Small intestine (tissue), 7 donors: Measurements from ENCODE around the gene OXT. TPM values are rescaled to one million over a fixed set of nuclear protein-coding genes. Genes with fewer than 3 reads are reported as not detected.

Experiments
- DNase-seq, 2 donors: peaks; one replicate each; pipeline versions ENCODE4 v3.0.0 to v3.0.0-alpha.2; 2013
- FAIRE-seq: peaks from 2 replicates; lab custom pipeline; 2012; peaks lifted over from hg19 to GRCh38; lab: Jason Lieb, UNC
- H3K27ac ChIP-seq, 3 donors: one replicate each; pipeline ENCODE4 v1.5.1; 2013; ENCODE audit warnings: low read length in 2 of 3, mild to moderate bottlenecking in 2 of 3, control low read depth in 1 of 3, inconsistent platforms in 1 of 3, low read depth in 1 of 3, moderate library complexity in 1 of 3
- H3K27me3 ChIP-seq, 3 donors: one replicate each; pipeline ENCODE4 v1.6.1; 2013; ENCODE audit warnings: low read length in 3 of 3, inconsistent platforms in 1 of 3; ENCODE audit not compliant: control insufficient read depth in 3 of 3, insufficient read depth in 3 of 3
- H3K36me3 ChIP-seq, 3 donors: one replicate each; pipeline ENCODE4 v1.6.1; 2013; ENCODE audit warnings: low read length in 3 of 3, inconsistent platforms in 1 of 3, low read depth in 1 of 3, mild to moderate bottlenecking in 1 of 3, moderate library complexity in 1 of 3; ENCODE audit not compliant: control insufficient read depth in 3 of 3, insufficient read depth in 2 of 3
- H3K4me1 ChIP-seq, 3 donors: one replicate each; pipeline ENCODE4 v1.6.1; 2013; ENCODE audit warnings: low read length in 2 of 3, inconsistent platforms in 1 of 3, low read depth in 1 of 3, mild to moderate bottlenecking in 1 of 3, moderate library complexity in 1 of 3; ENCODE audit not compliant: control insufficient read depth in 3 of 3, insufficient read depth in 2 of 3
- H3K4me3 ChIP-seq, 3 donors: one replicate each; pipeline ENCODE4 v1.5.1; 2013; ENCODE audit warnings: low read length in 3 of 3, control low read depth in 1 of 3, inconsistent platforms in 1 of 3, low read depth in 1 of 3, mild to moderate bottlenecking in 1 of 3, moderate library complexity in 1 of 3
- H3K9me3 ChIP-seq, 2 donors: one replicate each; pipeline ENCODE4 v1.6.1; 2013; ENCODE audit warnings: low read depth in 1 of 2, low read length in 1 of 2; ENCODE audit not compliant: control insufficient read depth in 2 of 2, insufficient read depth in 1 of 2
- WGBS, 3 donors: extraction: QIAGEN DNeasy Blood & Tissue Kit; methylation state at CpG; one replicate each; pipeline ENCODE4 v1.1.7; 2013; 5-methylcytosine and 5-hydroxymethylcytosine counted together
- polyA plus RNA-seq, 4 donors: library from polyadenylated mRNA; stranded (reverse) in 3 of 4; unstranded in 1 of 4; fragments of 200-250 nt in 3 of 4; fragments of 120-200 nt in 1 of 4; gene quantifications; one replicate each; pipeline versions ENCODE4 v1.2.1 to v1.2.3, GENCODE V29; 2013
- donor health status: healthy with polysubstance abuse.
- donor health status: control.
- donor health status: control.
- donor health status: Bipolar disorder and iron deficiency.
- donor health status: healthy.

Gene OXT
- polyA plus RNA-seq, 4 donors, result 2.7 to 45.8 (median 20.9) TPM

- Histone ChIP-seq H3K9me3 (peaks cover 0 to 1% of the 10 kb centered on the region in 2 donors), H3K27ac (no peak overlapping the region), H3K4me1 (peaks cover 0 to 8% (median 0%) of the 10 kb centered on the region in 3 donors), H3K27me3 (peaks cover 3 to 32% (median 4%) of the 10 kb centered on the region in 3 donors), H3K36me3 (no peaks in the 10 kb centered on the region), H3K4me3 (no peak overlapping the region)
- no peak for DNase-seq
- WGBS, 3 donors, result 76 to 91% (median 79%) methylated on average over 4 of the region's 4 CpGs
- FAIRE-seq, result no peak
These were observed 6.3 kb downstream of the OXT start for GRCh38 chr20:3077618-3078134.

DNA sequence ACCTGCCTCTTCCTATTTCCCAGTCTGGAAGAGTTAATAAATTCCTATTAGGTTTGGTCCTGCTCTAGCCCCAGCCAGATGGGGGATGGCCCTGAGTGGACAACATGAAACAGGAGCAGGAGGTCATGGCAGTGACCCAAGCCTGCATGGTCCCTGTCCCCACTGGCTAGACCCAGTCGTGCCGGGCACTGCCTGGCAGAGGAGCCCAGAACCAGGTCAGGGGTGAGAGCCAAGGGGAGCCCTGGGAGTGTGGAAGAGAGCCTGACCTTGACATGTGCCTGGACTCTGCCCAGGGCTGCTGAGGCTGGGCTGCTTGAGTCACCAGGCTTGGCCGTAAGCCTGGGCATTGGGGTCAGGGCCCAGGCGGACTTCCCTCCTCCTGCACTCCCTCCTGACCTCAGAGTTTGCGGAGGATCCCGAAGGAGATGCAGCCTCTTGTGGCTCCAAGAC lies 9.5 kb downstream of the OXT start:
- H3K27me3 ChIP-seq, result peaks cover 6 to 41% (median 13%) of the 10 kb centered on the region in 3 donors
- no peak for FAIRE-seq
- no peak overlapping the region for H3K27ac ChIP-seq
- DNase-seq, result peak in 1 of 2 donors; percentile 29
- no peak overlapping the region for H3K4me3 ChIP-seq
- H3K9me3 ChIP-seq, result no peaks in the 10 kb centered on the region
- 59 to 78% (median 64%) methylated on average over 5 to 6 of the region's 6 CpGs for WGBS, 3 donors
- no peaks in the 10 kb centered on the region for H3K36me3 ChIP-seq
- H3K4me1 ChIP-seq, result no peaks in the 10 kb centered on the region

- FAIRE-seq (no peak), DNase-seq (no peak)
- no peaks in the 10 kb centered on the region for H3K9me3 ChIP-seq
- WGBS, 3 donors, result 81 to 89% (median 85%) methylated on average over 11 of the region's 11 CpGs
- H3K4me1 ChIP-seq, result no peaks in the 10 kb centered on the region
- H3K36me3 ChIP-seq, result no peaks in the 10 kb centered on the region
- H3K4me3 ChIP-seq, result no peak overlapping the region
- no peak overlapping the region for H3K27ac ChIP-seq
- peaks cover 6 to 41% (median 13%) of the 10 kb centered on the region in 3 donors for H3K27me3 ChIP-seq
These were observed 10.2 kb downstream of the OXT start for GRCh38 chr20:3081641-3082040.

DNA sequence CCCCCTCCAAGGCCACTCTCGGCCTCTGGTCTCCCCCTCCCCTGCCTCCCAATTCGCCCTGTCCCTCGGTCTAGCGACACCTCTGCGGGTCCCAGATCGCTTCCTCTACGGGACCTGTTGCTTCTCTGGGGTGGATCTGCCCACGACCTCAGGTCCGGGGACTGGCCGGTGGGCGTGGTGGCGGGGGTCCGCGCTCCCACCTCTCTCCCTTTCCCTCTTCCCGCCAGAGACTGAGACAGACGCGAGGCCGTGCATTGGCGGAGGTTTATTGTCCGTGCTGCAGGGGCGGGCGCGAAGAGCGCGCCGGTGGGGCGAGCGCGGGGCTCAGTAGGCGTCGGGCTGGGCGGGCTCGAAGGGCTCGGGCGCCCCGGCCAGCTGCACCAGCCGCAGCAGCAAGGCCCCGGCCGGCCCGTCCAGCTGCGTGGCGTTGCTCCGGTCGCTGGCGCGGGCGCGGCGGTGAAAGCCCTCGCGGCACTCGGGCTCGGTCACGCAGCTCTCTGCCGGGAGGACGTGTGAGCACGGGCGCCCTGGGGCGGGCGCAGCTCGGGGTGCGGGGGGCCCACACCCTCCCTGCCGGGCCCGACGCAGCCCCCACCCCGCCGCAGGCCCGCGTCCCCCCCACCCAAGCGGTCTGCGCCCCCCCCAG lies 11.0 kb downstream of the OXT start:
- no peaks in the 10 kb centered on the region for H3K9me3 ChIP-seq
- WGBS, 3 donors, result 4 to 9% (median 4%) methylated on average over 42 to 71 of the region's 71 CpGs
- FAIRE-seq (no peak), DNase-seq (peak in 1 of 2 donors; percentile 48)
- peak overlapping the region in 1 of 3 donors; percentile 50 for H3K4me3 ChIP-seq
- H3K27ac ChIP-seq, result no peak overlapping the region
- H3K27me3 ChIP-seq, result peaks cover 6 to 38% (median 13%) of the 10 kb centered on the region in 3 donors
- no peaks in the 10 kb centered on the region for H3K4me1 ChIP-seq
- H3K36me3 ChIP-seq, result no peaks in the 10 kb centered on the region

DNA sequence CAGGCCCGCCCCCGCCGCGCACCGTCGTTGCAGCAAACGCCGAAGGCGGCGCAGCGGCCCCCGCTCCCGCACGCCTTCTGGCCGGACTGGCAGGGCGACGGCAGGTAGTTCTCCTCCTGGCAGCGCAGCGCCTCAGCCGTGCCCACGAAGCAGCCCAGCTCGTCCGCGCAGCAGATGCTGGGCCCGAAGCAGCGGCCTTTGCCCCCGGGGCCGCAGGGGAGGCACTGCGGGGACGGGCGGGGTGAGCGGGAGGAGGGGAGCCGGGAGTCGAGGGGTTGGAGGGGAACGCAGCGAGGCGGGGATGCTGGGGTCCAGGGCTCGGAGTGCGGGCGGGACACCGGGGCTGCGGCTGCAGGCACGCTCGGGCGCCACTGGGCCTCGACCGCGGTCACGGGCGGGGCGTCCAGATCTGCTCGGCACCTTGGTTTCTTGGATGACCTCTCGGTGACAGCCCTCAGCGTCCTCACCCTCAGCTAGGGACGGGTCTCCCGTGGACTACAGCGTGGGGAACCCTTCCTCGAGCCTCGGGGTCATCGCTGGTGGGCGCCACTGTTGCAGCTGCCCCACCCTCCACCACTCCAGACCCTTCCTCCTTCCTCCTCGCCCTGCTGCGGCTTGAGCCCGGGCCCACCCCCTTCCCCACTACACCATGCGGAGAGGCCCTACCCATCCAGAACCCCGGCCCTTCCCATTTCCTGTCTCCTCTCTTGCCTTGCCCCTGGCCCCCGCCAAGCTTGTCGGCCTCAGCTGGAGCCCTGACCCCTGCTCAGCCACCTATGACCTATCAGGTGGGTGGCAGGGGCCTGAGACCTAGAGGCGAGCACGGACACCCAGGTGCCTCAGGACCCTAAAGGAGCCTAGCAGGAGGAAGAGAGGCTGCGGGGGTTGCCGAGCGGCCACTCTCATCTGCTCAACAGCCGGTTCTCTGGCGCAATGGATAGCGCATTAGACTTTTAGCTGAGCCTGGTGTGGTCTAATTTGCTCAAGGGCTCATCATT lies 11.8 kb downstream of the OXT start:
- H3K4me3 ChIP-seq, result peak overlapping the region in 1 of 3 donors; percentile 50
- DNase-seq (peak; percentile 25 to 43), FAIRE-seq (no peak)
- H3K36me3 ChIP-seq, result no peaks in the 10 kb centered on the region
- H3K9me3 ChIP-seq, result no peaks in the 10 kb centered on the region
- 13 to 23% (median 19%) methylated on average over 35 to 76 of the region's 76 CpGs for WGBS, 3 donors
- no peaks in the 10 kb centered on the region for H3K4me1 ChIP-seq
- peaks cover 6 to 36% (median 13%) of the 10 kb centered on the region in 3 donors for H3K27me3 ChIP-seq
- no peak overlapping the region for H3K27ac ChIP-seq

- FAIRE-seq, result no peak
- DNase-seq, result no peak
- no peak within 1 kb of the TSS for H3K27ac ChIP-seq
- H3K4me3 ChIP-seq, result no peak within 1 kb of the TSS
- H3K4me1 ChIP-seq, result no peaks in the 10 kb centered on the region
- no peaks in the 10 kb centered on the region for H3K9me3 ChIP-seq
- H3K27me3 ChIP-seq, result peaks cover 6 to 34% (median 13%) of the 10 kb centered on the region in 3 donors
- 82 to 92% (median 90%) methylated on average over 26 to 28 of the region's 28 CpGs for WGBS, 3 donors
- no peaks in the 10 kb centered on the region for H3K36me3 ChIP-seq
These were observed 13.0 kb downstream of the OXT start, which contains the start of gene AVP for GRCh38 chr20:3084283-3084985. Gene AVP, minus strand, starts transcription at chr20:3084724. Its CDS starts 50 bp downstream, at chr20:3084674.

DNA sequence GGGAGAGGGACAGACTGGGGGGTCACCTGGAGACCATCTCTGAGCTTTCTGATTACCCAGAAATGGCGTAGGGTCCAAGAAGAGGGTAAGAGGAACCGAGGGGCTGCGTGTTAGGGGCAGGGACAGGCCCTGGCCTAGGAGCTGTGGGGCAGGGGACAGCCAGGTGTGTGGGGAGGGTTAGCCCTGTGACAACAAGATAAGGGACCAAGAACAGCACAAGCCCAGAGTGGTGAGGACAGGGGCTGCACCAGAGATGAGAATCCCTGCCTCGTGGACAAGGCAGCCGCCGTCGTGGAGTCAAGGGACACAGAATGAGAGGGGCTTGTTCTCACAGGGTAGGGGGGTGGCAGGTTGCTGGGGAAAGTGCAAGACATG lies 13.6 kb downstream of the OXT start:
- Histone ChIP-seq H3K4me3 (no peak overlapping the region), H3K4me1 (no peaks in the 10 kb centered on the region), H3K36me3 (no peaks in the 10 kb centered on the region), H3K27me3 (peaks cover 6 to 34% (median 13%) of the 10 kb centered on the region in 3 donors), H3K27ac (no peak overlapping the region), H3K9me3 (no peaks in the 10 kb centered on the region)
- DNase-seq (no peak), FAIRE-seq (no peak)
- WGBS, 3 donors, result 83 to 90% (median 88%) methylated on average over 7 of the region's 7 CpGs
